Measurements from ENCODE around the gene NUDT22.
A peak's percentile ranks its signal among the peaks of the same experiment; 100 is the strongest.

Gene NUDT22

GRCh38 chr11:64227405-64227956 lies 1.4 kb downstream of the NUDT22 start:
- no peak for DNase-seq (ENCODE audit: low read depth in 2 of 2)

- no peak for DNase-seq (ENCODE audit: low read depth in 2 of 2)
These were observed 3.1 kb downstream of the NUDT22 start for GRCh38 chr11:64229090-64229743.

GRCh38 chr11:64229744-64230170 lies 3.7 kb downstream of the NUDT22 start:
- DNase-seq (ENCODE audit: low read depth in 2 of 2), result no peak

GRCh38 chr11:64230171-64230984 lies 4.3 kb downstream of the NUDT22 start, which contains the start of gene DNAJC4:
Gene DNAJC4, plus strand, starts transcription at chr11:64230548. Its CDS starts 307 bp downstream, at chr11:64230855.
- peak in 1 of 2 experiments; percentile 51 for DNase-seq (ENCODE audit: low read depth in 2 of 2)

GRCh38 chr11:64230985-64231365 lies 4.9 kb downstream of the NUDT22 start:
- no peak for DNase-seq (ENCODE audit: low read depth in 2 of 2)

GRCh38 chr11:64231546-64231945 lies 5.5 kb downstream of the NUDT22 start:
- DNase-seq (ENCODE audit: low read depth in 2 of 2), result no peak

- no peak for DNase-seq (ENCODE audit: low read depth in 2 of 2)
These were observed 6.3 kb downstream of the NUDT22 start for GRCh38 chr11:64232182-64232966.

- no peak for DNase-seq (ENCODE audit: low read depth in 2 of 2)
These were observed 6.9 kb downstream of the NUDT22 start for GRCh38 chr11:64232967-64233315.

- no peak for DNase-seq (ENCODE audit: low read depth in 2 of 2)
These were observed 8.0 kb downstream of the NUDT22 start, which contains the start of gene VEGFB for GRCh38 chr11:64233913-64234586. Gene VEGFB, plus strand, starts transcription at chr11:64234584. Its CDS starts 250 bp downstream, at chr11:64234834.

- no peak for DNase-seq (ENCODE audit: low read depth in 2 of 2)
These were observed 8.7 kb downstream of the NUDT22 start for GRCh38 chr11:64234647-64235379.

- DNase-seq (ENCODE audit: low read depth in 2 of 2), result no peak
These were observed 9.5 kb downstream of the NUDT22 start for GRCh38 chr11:64235437-64236161.

- no peak for DNase-seq (ENCODE audit: low read depth in 2 of 2)
These were observed 11.4 kb downstream of the NUDT22 start for GRCh38 chr11:64237484-64237951.

- DNase-seq (ENCODE audit: low read depth in 2 of 2), result no peak
These were observed 12.0 kb downstream of the NUDT22 start for GRCh38 chr11:64238076-64238475.

- DNase-seq (ENCODE audit: low read depth in 2 of 2), result no peak
These were observed 12.9 kb downstream of the NUDT22 start for GRCh38 chr11:64238999-64239398.

- DNase-seq (ENCODE audit: low read depth in 2 of 2), result no peak
These were observed 13.8 kb downstream of the NUDT22 start for GRCh38 chr11:64239662-64240434.

GRCh38 chr11:64240435-64241240 lies 14.6 kb downstream of the NUDT22 start, which contains the start of gene FKBP2:
Gene FKBP2, plus strand, starts transcription at chr11:64241095. Its CDS starts 1,293 bp downstream, at chr11:64242388.
- peak; percentile 91 to 93 for DNase-seq (ENCODE audit: low read depth in 2 of 2)

GRCh38 chr11:64241241-64241490 lies 15.1 kb downstream of the NUDT22 start:
- DNase-seq (ENCODE audit: low read depth in 2 of 2), result peak; percentile 98 to 99
